ENCODE results near the gene MEG3.

DNA sequence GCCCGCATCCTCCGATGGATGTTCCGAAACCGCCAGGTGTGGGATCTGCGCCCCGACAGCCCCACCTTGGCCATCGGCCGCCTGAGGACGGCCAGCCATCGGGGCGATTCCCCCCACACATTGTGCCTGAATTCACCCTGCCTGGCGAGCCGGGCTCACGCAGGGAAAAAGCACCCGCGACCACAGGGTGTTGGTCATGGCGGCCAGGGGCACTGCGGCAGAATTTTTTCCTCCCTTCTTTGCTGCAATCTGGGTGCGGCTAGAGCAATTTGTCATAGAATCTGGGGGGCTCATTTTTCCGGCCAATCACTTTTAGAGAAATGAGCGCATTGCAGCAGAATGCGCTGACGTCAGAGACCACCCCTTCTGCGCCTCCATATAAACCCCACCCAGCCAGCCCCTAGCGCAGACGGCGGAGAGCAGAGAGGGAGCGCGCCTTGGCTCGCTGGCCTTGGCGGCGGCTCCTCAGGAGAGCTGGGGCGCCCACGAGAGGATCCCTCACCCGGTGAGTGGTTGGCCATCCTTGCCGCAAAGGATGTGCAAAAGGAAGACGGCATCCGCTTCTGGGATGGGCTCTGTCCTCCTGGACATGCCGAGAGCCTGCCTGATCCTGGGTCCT lies at the start of gene MEG3:
- TF ChIP-seq POLR2A (IDR thresholded peaks at IDR 0.05; ENCODE audit: low read length): no peak
- TF ChIP-seq GATA1 (IDR thresholded peaks at IDR 0.05; ENCODE audit: low read depth, low read length): no peak
